Uterus (tissue), 4 donors: ENCODE measurements around the gene RARB. TPM values are rescaled to one million over a fixed set of nuclear protein-coding genes. Genes with fewer than 3 reads are reported as not detected.

ENCODE experiments used
- DNase-seq, 2 donors: peaks; one replicate each; pipeline ENCODE4 v3.0.0-alpha.2; 2019 to 2020
- H3K27ac ChIP-seq, 2 donors: fragments of 200-600 bp; sonication (generic); 1 replicate in 1 of 2; 2 replicates in 1 of 2; pipeline ENCODE4 v1.5.1; 2016 to 2018
- H3K27me3 ChIP-seq, 2 donors: fragments of 200-600 bp; sonication (generic); one replicate each; pipeline ENCODE4 v1.5.1; 2018 to 2019; ENCODE audit warnings: control low read depth in 1 of 2
- H3K36me3 ChIP-seq, 2 donors: fragments of 200-600 bp; sonication (generic); one replicate each; pipeline ENCODE4 v1.5.1; 2019; ENCODE audit warnings: control low read depth in 1 of 2
- H3K4me1 ChIP-seq, 2 donors: fragments of 200-600 bp; sonication (generic); one replicate each; pipeline ENCODE4 v1.5.1; 2018 to 2019; ENCODE audit warnings: control low read depth in 1 of 2
- H3K4me3 ChIP-seq, 2 donors: fragments of 200-600 bp; sonication (generic); 1 replicate in 1 of 2; 2 replicates in 1 of 2; pipeline ENCODE4 v1.5.1; 2018 to 2019; ENCODE audit warnings: mild to moderate bottlenecking in 1 of 2
- H3K9me3 ChIP-seq, 2 donors: fragments of 200-600 bp; sonication (generic); one replicate each; pipeline ENCODE4 v1.5.1; 2019; ENCODE audit warnings: control low read depth in 1 of 2
- CTCF ChIP-seq, 4 experiments: fragments of 200-600 bp in 2 of 4; fragments of 450-650 bp in 2 of 4; sonication (generic) in 2 of 4; IDR thresholded peaks; one replicate each; pipeline ENCODE4 v1.5.1; 2016 to 2019; ENCODE audit warnings: antibody characterized with exemption in 4 of 4, mild to moderate bottlenecking in 2 of 4, moderate library complexity in 1 of 4
- POLR2A ChIP-seq, 2 donors: fragments of 450-650 bp; IDR thresholded peaks; one replicate each; pipeline ENCODE4 v1.6.1; 2016; ENCODE audit warnings: antibody characterized with exemption in 2 of 2, mild to moderate bottlenecking in 1 of 2, moderate library complexity in 1 of 2
- intact Hi-C: fragments of 100-400 bp; cut with DNase I; formaldehyde crosslinking; loops from one replicate; pipeline ENCODE4 v1.15.1; 2023; ENCODE audit warnings: low total_unique reads
- total RNA-seq, 4 donors: library from RNA; depleted of rRNA in 3 of 4; stranded (reverse); fragments of >200 nt in 3 of 4; gene quantifications; one replicate each; pipeline versions ENCODE4 v1.1.0 to v1.2.4, GENCODE V29; 2014 to 2023
- donor health status: DM: yes; HTN: yes; CAD: no.

Gene RARB
- total RNA-seq, 4 donors from 2014 or later = 6.7 to 63.0 (median 14.5) TPM

GRCh38 chr3:25548836-25549235 is 120.8 kb downstream of the RARB start:
- H3K27ac ChIP-seq = no peak overlapping the region
- no peak for DNase-seq

GRCh38 chr3:25552251-25552650 is 124.2 kb downstream of the RARB start:
- Histone ChIP-seq H3K4me1 (peaks cover 7 to 8% of the 10 kb centered on the region in 2 donors), H3K9me3 (no peaks in the 10 kb centered on the region), H3K27ac (no peak overlapping the region), H3K4me3 (no peak overlapping the region), H3K36me3 (no peaks in the 10 kb centered on the region), H3K27me3 (no peaks in the 10 kb centered on the region)
- TF ChIP-seq POLR2A (IDR thresholded peaks at IDR 0.05) (no peak), CTCF (IDR thresholded peaks at IDR 0.05) (no peak)
- intact Hi-C loops = no loop called here
- no peak for DNase-seq

More at GRCh38 chr3:25548836-25549235, 120.8 kb downstream of the RARB start:
- Histone ChIP-seq H3K9me3 (no peaks in the 10 kb centered on the region), H3K36me3 (no peaks in the 10 kb centered on the region), H3K27me3 (no peaks in the 10 kb centered on the region), H3K4me1 (no peaks in the 10 kb centered on the region), H3K4me3 (no peak overlapping the region)
- intact Hi-C loops = no loop called here
- TF ChIP-seq POLR2A (IDR thresholded peaks at IDR 0.05) (no peak), CTCF (IDR thresholded peaks at IDR 0.05) (no peak)

- Histone ChIP-seq H3K9me3 (no peaks in the 10 kb centered on the region), H3K27ac (no peak overlapping the region), H3K36me3 (no peaks in the 10 kb centered on the region), H3K4me3 (no peak overlapping the region), H3K4me1 (peaks cover 7 to 8% of the 10 kb centered on the region in 2 donors), H3K27me3 (no peaks in the 10 kb centered on the region)
- intact Hi-C loops = no loop called here
- TF ChIP-seq POLR2A (IDR thresholded peaks at IDR 0.05) = no peak
- no peak for DNase-seq
These were observed 126.3 kb downstream of the RARB start for GRCh38 chr3:25554376-25554775.

- no peaks in the 10 kb centered on the region for H3K9me3 ChIP-seq
- H3K4me1 ChIP-seq = peaks cover 7 to 8% of the 10 kb centered on the region in 2 donors
- intact Hi-C loops = no loop called here
- no peak overlapping the region for H3K4me3 ChIP-seq
- DNase-seq = no peak
- H3K27ac ChIP-seq = peak overlapping the region; percentile 12 to 16
- H3K36me3 ChIP-seq = no peaks in the 10 kb centered on the region
- TF ChIP-seq POLR2A (IDR thresholded peaks at IDR 0.05) = no peak
- no peak for TF ChIP-seq CTCF (IDR thresholded peaks at IDR 0.05)
- H3K27me3 ChIP-seq = no peaks in the 10 kb centered on the region
These were observed 127.8 kb downstream of the RARB start for GRCh38 chr3:25555695-25556437.

- TF ChIP-seq POLR2A (IDR thresholded peaks at IDR 0.05) (no peak), CTCF (IDR thresholded peaks at IDR 0.05) (no peak)
- Histone ChIP-seq H3K27me3 (no peaks in the 10 kb centered on the region), H3K4me1 (peaks cover 7 to 8% of the 10 kb centered on the region in 2 donors), H3K9me3 (no peaks in the 10 kb centered on the region), H3K4me3 (no peak overlapping the region), H3K27ac (peak overlapping the region in 1 of 2 donors; percentile 12), H3K36me3 (no peaks in the 10 kb centered on the region)
- DNase-seq = no peak
- intact Hi-C loops = no loop called here
These were observed 128.4 kb downstream of the RARB start for GRCh38 chr3:25556447-25556846.
